GM19372 (cell line): ENCODE data around the gene MXI1.
"Not testable (repeated sequence)": the region's sequence is repeated elsewhere in the genome, so short reads cannot be mapped to it uniquely, and the experiment has no call there.

Experiments
- ATAC-seq: cut with Tn5 transposase; IDR thresholded peaks from one replicate; pipeline ENCODE4 v1.9.1; 2021; ENCODE audit warnings: mild to moderate bottlenecking, low read depth, moderate library complexity; ENCODE audit not compliant: unreplicated experiment

The MXI1 gene

GRCh38 chr10:110233846-110234245, 26.4 kb downstream of the MXI1 start:
- no peak for ATAC-seq

- ATAC-seq: no peak
Observed at GRCh38 chr10:110237894-110238480, 30.6 kb downstream of the MXI1 start.

- ATAC-seq: no peak
Observed at GRCh38 chr10:110239892-110240291, 32.5 kb downstream of the MXI1 start.

GRCh38 chr10:110241407-110241806, 34.0 kb downstream of the MXI1 start:
- no peak for ATAC-seq

- ATAC-seq: no peak
Observed at GRCh38 chr10:110241841-110242240, 34.4 kb downstream of the MXI1 start.

GRCh38 chr10:110242511-110242910, 35.1 kb downstream of the MXI1 start:
- ATAC-seq: no peak

GRCh38 chr10:110244550-110244949, 37.1 kb downstream of the MXI1 start:
- no peak for ATAC-seq

- ATAC-seq: not testable (repeated sequence)
Observed at GRCh38 chr10:110247833-110248232, 40.4 kb downstream of the MXI1 start.

- ATAC-seq: peak; percentile 51
Observed at GRCh38 chr10:110249489-110249888, 42.1 kb downstream of the MXI1 start.

- peak; percentile 72 for ATAC-seq
Observed at GRCh38 chr10:110251392-110251791, 44.0 kb downstream of the MXI1 start.

GRCh38 chr10:110252151-110252550, 44.7 kb downstream of the MXI1 start:
- ATAC-seq: no peak

GRCh38 chr10:110254467-110254866, 47.1 kb downstream of the MXI1 start:
- no peak for ATAC-seq

- ATAC-seq: no peak
Observed at GRCh38 chr10:110258542-110258941, 51.1 kb downstream of the MXI1 start.

- no peak for ATAC-seq
Observed at GRCh38 chr10:110259317-110259716, 51.9 kb downstream of the MXI1 start.

GRCh38 chr10:110260746-110261477, 53.5 kb downstream of the MXI1 start:
- no peak for ATAC-seq

GRCh38 chr10:110263164-110263563, 55.8 kb downstream of the MXI1 start:
- no peak for ATAC-seq

- ATAC-seq: no peak
Observed at GRCh38 chr10:110265573-110266193, 58.3 kb downstream of the MXI1 start.

- ATAC-seq: no peak
Observed at GRCh38 chr10:110267276-110267675, 59.9 kb downstream of the MXI1 start.

GRCh38 chr10:110268442-110268841, 61.0 kb downstream of the MXI1 start:
- no peak for ATAC-seq

GRCh38 chr10:110268971-110269370, 61.6 kb downstream of the MXI1 start:
- no peak for ATAC-seq

- no peak for ATAC-seq
Observed at GRCh38 chr10:110269374-110270318, 62.2 kb downstream of the MXI1 start.
